SJSA1 (cell line): Measurements from ENCODE around the gene NAGS. TPM values are rescaled to one million over a fixed set of nuclear protein-coding genes. Genes with fewer than 3 reads are reported as not detected.
A peak's percentile ranks its signal among the peaks of the same experiment; 100 is the strongest.
"Not testable (repeated sequence)": the region's sequence is repeated elsewhere in the genome, so short reads cannot be mapped to it uniquely, and the experiment has no call there.

Experiments
- DNase-seq, 2 experiments: peaks; one replicate each; pipeline ENCODE4 v3.0.0-alpha.2; 2015 to 2020; ENCODE audit warnings: low spot score in 2 of 2, low read depth in 1 of 2
- H3K27ac ChIP-seq: fragments of 250-450 bp; sonication (Bioruptor Pico); 2 replicates; pipeline ENCODE4 v1.5.1; 2020; ENCODE audit warnings: mild to moderate bottlenecking, moderate library complexity
- H3K27me3 ChIP-seq: fragments of 250-450 bp; sonication (Bioruptor Pico); replicated peaks from 2 replicates; pipeline ENCODE4 v1.5.1; 2020; ENCODE audit warnings: mild to moderate bottlenecking, moderate library complexity
- H3K36me3 ChIP-seq: fragments of 250-450 bp; sonication (Bioruptor Pico); 2 replicates; pipeline ENCODE4 v1.5.1; 2020; ENCODE audit warnings: mild to moderate bottlenecking
- H3K4me1 ChIP-seq: fragments of 250-450 bp; sonication (Bioruptor Pico); replicated peaks from 2 replicates; pipeline ENCODE4 v1.6.1; 2021; ENCODE audit warnings: mild to moderate bottlenecking
- H3K4me3 ChIP-seq: fragments of 250-450 bp; sonication (Bioruptor Pico); 2 replicates; pipeline ENCODE4 v1.5.1; 2020; ENCODE audit warnings: mild to moderate bottlenecking
- H3K9me3 ChIP-seq: fragments of 250-450 bp; sonication (Bioruptor Pico); replicated peaks from 2 replicates; pipeline ENCODE4 v1.5.1; 2020; ENCODE audit warnings: mild to moderate bottlenecking
- total RNA-seq: library from RNA; depleted of rRNA; stranded (reverse); fragments of >200 nt; shearing (Covaris generic); gene quantifications from 2 replicates; pipeline ENCODE4 v1.2.3, GENCODE V29; 2014

Gene NAGS
- total RNA-seq, 1 experiment from 2014 or later, result 3.3 TPM

DNA sequence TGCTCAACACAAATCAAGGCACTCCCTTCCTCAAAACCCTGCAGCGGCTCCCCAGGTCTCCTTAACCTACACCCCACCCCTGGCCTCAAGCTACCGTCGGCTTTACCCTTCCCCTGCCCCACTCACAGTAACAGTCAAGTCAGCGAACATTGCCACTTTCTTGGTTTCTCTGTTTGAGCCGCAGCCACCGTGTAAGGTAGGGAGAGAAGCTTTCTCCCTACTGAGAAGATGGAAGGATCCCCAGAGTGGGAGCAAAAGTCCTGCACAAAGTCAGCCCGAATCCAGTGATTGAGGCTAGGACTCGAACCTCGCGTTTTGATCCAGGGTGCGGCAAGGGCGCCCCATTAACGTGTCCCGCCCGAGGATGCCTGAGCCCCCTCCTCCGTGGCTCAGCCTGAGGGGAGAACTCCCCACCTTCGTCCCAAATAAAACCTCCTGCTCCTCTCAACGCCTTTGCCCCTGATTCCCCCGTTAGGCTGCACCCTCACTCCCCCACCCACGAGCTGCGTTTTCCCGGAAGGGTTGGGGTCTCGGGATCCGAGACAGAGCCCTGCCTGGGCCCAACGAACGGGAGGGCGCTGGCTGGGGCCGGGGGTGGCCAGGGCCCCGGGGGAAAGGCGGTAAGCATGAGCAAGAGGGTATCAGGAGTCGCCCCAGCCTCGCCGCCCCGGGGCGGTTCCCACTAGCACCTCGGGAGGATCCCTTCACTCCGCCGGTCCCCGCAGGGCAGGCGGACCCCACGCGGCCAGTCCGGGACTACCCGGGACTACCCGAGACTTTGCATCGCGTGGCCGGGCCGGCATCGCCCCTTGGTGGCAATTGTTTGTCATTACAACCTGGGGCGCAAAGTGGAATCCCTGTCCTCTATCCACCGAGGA lies 9.9 kb upstream of the NAGS start:
- H3K4me3 ChIP-seq, result no peak overlapping the region
- H3K27ac ChIP-seq, result no peak overlapping the region
- H3K36me3 ChIP-seq, result no peaks in the 10 kb centered on the region
- H3K9me3 ChIP-seq, result no peaks in the 10 kb centered on the region
- H3K4me1 ChIP-seq, result peaks cover 10% of the 10 kb centered on the region
- H3K27me3 ChIP-seq, result no peaks in the 10 kb centered on the region; the same call in 1 of the 2 replicates
- DNase-seq, result peak; percentile 57 to 80

DNA sequence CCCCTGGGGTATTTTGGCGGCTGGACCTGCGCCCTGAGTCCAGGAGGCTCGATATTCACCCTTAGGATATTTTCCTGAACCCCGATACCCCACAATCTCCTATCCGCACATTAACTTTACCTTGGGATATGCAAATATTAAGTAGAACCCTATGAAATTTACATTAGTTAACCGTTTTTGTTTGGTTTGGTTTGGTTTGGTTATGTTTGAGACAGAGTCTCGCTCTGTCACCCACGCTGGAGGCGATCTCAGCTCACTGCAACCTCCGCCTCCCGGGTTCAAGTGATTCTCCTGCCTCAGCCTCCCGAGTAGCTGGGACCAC lies 9.3 kb upstream of the NAGS start:
- Histone ChIP-seq H3K27me3 (no peaks in the 10 kb centered on the region; the same call in none of the 2 replicates), H3K4me3 (no peak overlapping the region), H3K4me1 (peaks cover 10% of the 10 kb centered on the region), H3K27ac (no peak overlapping the region), H3K9me3 (no peaks in the 10 kb centered on the region), H3K36me3 (no peaks in the 10 kb centered on the region)
- no peak for DNase-seq

- not testable (repeated sequence) for H3K27me3 ChIP-seq, DNase-seq, H3K4me3 ChIP-seq, H3K27ac ChIP-seq, H3K9me3 ChIP-seq, H3K36me3 ChIP-seq
- peaks cover 14% of the 10 kb centered on the region for H3K4me1 ChIP-seq
Observed at GRCh38 chr17:43997180-43997579, 7.2 kb upstream of the NAGS start.

GRCh38 chr17:43998552-43998951 lies 5.9 kb upstream of the NAGS start:
- Histone ChIP-seq H3K4me1 (peaks cover 24% of the 10 kb centered on the region), H3K9me3 (no peaks in the 10 kb centered on the region), H3K27ac (no peak overlapping the region), H3K4me3 (no peak overlapping the region), H3K36me3 (no peaks in the 10 kb centered on the region), H3K27me3 (no peaks in the 10 kb centered on the region; the same call in none of the 2 replicates)
- DNase-seq, result no peak

- no peaks in the 10 kb centered on the region for H3K36me3 ChIP-seq
- H3K4me1 ChIP-seq, result peaks cover 24% of the 10 kb centered on the region
- H3K27me3 ChIP-seq, result no peaks in the 10 kb centered on the region; the same call in none of the 2 replicates
- no peak overlapping the region for H3K27ac ChIP-seq
- DNase-seq, result no peak
- no peaks in the 10 kb centered on the region for H3K9me3 ChIP-seq
- no peak overlapping the region for H3K4me3 ChIP-seq
Observed at GRCh38 chr17:43999024-43999423, 5.4 kb upstream of the NAGS start.

GRCh38 chr17:44000141-44000860 lies 4.1 kb upstream of the NAGS start:
- Histone ChIP-seq H3K9me3 (no peaks in the 10 kb centered on the region), H3K4me1 (peaks cover 16% of the 10 kb centered on the region)
- DNase-seq, result no peak

DNA sequence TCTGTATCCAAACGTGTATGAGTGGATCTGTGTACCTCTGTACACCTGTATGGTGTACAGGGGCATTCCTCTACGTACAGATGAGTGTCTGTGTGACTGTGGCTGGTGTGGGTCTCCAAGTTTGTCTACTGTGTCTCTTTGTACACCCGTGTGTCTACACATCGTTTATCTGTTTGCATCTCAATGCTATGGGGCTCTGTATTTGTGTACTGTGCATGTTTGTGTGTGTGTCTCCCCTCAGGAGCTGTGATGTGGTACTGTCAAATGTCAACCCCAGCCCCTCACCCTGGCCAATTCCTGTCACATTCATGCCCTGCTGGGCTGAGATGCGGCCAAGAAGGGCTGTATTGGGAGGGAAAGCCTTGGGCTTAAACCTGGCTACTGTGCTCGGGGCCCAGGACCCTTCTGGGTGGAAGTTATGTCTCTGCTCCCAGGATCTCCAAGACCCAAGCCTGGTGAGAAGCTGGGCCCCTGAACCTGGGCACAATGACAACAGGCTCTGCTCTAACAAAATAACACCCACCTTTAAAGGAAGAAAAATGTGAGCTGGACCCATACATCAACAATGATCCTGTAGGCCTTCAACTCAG lies 3.5 kb upstream of the NAGS start:
- H3K27ac ChIP-seq, result no peak overlapping the region

More at GRCh38 chr17:44000141-44000860, 4.1 kb upstream of the NAGS start:
- Histone ChIP-seq H3K27ac (no peak overlapping the region), H3K36me3 (no peaks in the 10 kb centered on the region), H3K4me3 (no peak overlapping the region), H3K27me3 (no peaks in the 10 kb centered on the region; the same call in 1 of the 2 replicates)

GRCh38 chr17:44001461-44001920 lies 2.9 kb upstream of the NAGS start:
- H3K9me3 ChIP-seq, result no peaks in the 10 kb centered on the region
- H3K36me3 ChIP-seq, result no peaks in the 10 kb centered on the region
- no peaks in the 10 kb centered on the region; the same call in 1 of the 2 replicates for H3K27me3 ChIP-seq
- no peak for DNase-seq
- no peak overlapping the region for H3K4me3 ChIP-seq
- no peak overlapping the region for H3K27ac ChIP-seq
- H3K4me1 ChIP-seq, result peaks cover 20% of the 10 kb centered on the region

More for the DNA sequence above, 3.5 kb upstream of the NAGS start:
- Histone ChIP-seq H3K27me3 (no peaks in the 10 kb centered on the region; the same call in 1 of the 2 replicates), H3K4me1 (peaks cover 15% of the 10 kb centered on the region), H3K4me3 (no peak overlapping the region), H3K36me3 (no peaks in the 10 kb centered on the region), H3K9me3 (no peaks in the 10 kb centered on the region)
- no peak for DNase-seq

GRCh38 chr17:44002141-44002848 lies 2.1 kb upstream of the NAGS start:
- H3K9me3 ChIP-seq, result no peaks in the 10 kb centered on the region
- no peak for DNase-seq
- peaks cover 1% of the 10 kb centered on the region; the same call in 1 of the 2 replicates for H3K36me3 ChIP-seq
- no peak overlapping the region for H3K4me3 ChIP-seq
- H3K27me3 ChIP-seq, result no peaks in the 10 kb centered on the region; the same call in 1 of the 2 replicates
- no peak overlapping the region for H3K27ac ChIP-seq
- peaks cover 24% of the 10 kb centered on the region for H3K4me1 ChIP-seq

DNA sequence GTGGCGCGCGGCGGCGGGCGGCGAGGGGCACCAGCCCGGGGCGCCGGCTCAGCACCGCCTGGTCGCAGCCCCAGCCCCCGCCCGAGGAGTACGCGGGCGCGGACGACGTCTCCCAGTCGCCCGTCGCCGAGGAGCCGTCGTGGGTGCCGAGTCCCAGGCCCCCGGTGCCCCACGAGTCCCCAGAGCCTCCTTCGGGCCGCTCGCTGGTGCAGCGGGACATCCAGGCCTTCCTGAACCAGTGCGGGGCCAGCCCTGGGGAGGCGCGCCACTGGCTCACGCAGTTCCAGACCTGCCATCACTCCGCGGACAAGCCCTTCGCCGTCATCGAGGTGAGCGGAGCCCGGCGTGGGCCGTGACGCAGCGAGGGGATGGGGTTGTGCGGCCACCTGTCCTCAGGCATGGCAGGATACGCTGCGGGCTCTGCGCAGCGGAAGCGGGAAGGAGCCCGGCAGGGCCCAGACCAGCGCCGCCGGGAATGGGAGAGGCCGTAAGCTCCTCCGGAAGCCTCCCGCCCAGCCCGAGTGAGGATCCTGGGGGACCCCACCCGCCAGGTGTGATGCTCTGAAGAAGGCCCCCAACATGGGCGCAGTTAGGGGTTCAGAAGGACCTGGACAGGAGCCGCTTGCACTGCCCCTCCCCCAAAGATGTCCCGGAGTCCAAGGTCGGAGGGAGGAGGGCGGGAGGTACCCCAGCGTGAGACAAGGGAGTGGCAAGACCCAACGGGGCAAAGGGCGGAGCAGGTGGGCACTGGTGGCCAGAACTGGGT lies 522 bp downstream of the NAGS start:
- H3K9me3 ChIP-seq, result no peaks in the 10 kb centered on the region
- peaks cover 18% of the 10 kb centered on the region for H3K36me3 ChIP-seq
- no peaks in the 10 kb centered on the region; the same call in 1 of the 2 replicates for H3K27me3 ChIP-seq
- peaks cover 51% of the 10 kb centered on the region for H3K4me1 ChIP-seq
- DNase-seq, result no peak
- no peak overlapping the region for H3K4me3 ChIP-seq
- H3K27ac ChIP-seq, result no peak overlapping the region

DNA sequence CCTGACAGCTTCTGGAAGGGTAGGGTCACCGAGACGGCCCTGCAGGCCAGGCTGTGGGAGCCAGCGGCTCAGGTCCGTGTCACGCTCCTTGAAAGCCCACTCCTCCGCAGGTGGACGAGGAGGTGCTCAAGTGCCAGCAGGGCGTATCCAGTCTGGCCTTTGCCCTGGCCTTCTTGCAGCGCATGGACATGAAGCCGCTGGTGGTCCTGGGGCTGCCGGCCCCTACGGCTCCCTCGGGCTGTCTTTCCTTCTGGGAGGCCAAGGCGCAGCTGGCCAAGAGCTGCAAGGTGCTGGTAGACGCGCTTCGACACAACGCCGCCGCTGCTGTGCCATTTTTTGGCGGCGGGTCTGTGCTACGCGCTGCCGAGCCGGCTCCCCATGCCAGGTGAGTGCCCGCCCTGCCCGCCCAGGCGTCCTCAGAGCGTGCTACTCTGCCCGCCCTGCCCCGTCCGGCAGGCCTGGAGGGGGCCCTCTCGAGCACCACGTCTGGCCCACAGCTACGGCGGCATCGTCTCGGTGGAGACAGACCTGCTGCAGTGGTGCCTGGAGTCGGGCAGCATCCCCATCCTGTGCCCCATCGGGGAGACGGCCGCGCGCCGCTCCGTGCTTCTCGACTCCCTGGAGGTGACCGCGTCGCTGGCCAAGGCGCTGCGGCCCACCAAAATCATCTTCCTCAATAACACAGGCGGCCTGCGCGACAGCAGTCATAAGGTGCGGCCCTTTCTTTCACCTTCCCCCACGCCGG lies 1.3 kb downstream of the NAGS start:
- H3K27ac ChIP-seq, result no peak overlapping the region
- H3K4me1 ChIP-seq, result peaks cover 58% of the 10 kb centered on the region
- DNase-seq, result no peak
- H3K9me3 ChIP-seq, result no peaks in the 10 kb centered on the region
- peaks cover 25% of the 10 kb centered on the region for H3K36me3 ChIP-seq
- no peak overlapping the region for H3K4me3 ChIP-seq
- no peaks in the 10 kb centered on the region for H3K27me3 ChIP-seq

- Histone ChIP-seq H3K4me3 (peak overlapping the region; percentile 58), H3K27me3 (no peaks in the 10 kb centered on the region), H3K36me3 (peaks cover 25% of the 10 kb centered on the region), H3K9me3 (no peaks in the 10 kb centered on the region), H3K4me1 (peaks cover 63% of the 10 kb centered on the region), H3K27ac (no peak overlapping the region)
- DNase-seq, result no peak
Observed at GRCh38 chr17:44006272-44006597, 1.8 kb downstream of the NAGS start.
